HCT116 (cell line): ENCODE measurements around the gene AMHR2.

Experiments used
- CEBPB ChIP-seq: IDR thresholded peaks from 2 replicates; pipeline ENCODE4 v1.6.1; 2012; ENCODE audit warnings: low read depth
- POLR2A ChIP-seq: IDR thresholded peaks from 2 replicates; pipeline ENCODE4 v1.7.0; 2011; ENCODE audit warnings: borderline replicate concordance; ENCODE audit not compliant: insufficient read depth, insufficient read length; ENCODE audit errors: extremely low read depth
- ZNF274 ChIP-seq: fragments of 200-500 bp; sonication (Bioruptor generic); IDR thresholded peaks from 2 replicates; pipeline ENCODE4 v1.6.1; 2014; ENCODE audit warnings: mild to moderate bottlenecking, low read depth, low read length, inconsistent platforms
- TF ChIP-seq, protein P1 (sequence below), 3 experiments: fragments of 200-600 bp in 1 of 3; sonication (generic) in 1 of 3; IDR thresholded peaks in 2 of 3; conservative IDR thresholded peaks in 1 of 3; 2 replicates each; pipeline ENCODE4 v1.5.1; 2012 to 2017; ENCODE audit warnings: low read depth in 2 of 3, low read length in 2 of 3, antibody characterized with exemption in 1 of 3, borderline replicate concordance in 1 of 3, control low read depth in 1 of 3, mild to moderate bottlenecking in 1 of 3, mixed read lengths in 1 of 3, mixed run types in 1 of 3, moderate library complexity in 1 of 3; ENCODE audit not compliant: insufficient read depth in 1 of 3

- TF ChIP-seq, protein P1, sequence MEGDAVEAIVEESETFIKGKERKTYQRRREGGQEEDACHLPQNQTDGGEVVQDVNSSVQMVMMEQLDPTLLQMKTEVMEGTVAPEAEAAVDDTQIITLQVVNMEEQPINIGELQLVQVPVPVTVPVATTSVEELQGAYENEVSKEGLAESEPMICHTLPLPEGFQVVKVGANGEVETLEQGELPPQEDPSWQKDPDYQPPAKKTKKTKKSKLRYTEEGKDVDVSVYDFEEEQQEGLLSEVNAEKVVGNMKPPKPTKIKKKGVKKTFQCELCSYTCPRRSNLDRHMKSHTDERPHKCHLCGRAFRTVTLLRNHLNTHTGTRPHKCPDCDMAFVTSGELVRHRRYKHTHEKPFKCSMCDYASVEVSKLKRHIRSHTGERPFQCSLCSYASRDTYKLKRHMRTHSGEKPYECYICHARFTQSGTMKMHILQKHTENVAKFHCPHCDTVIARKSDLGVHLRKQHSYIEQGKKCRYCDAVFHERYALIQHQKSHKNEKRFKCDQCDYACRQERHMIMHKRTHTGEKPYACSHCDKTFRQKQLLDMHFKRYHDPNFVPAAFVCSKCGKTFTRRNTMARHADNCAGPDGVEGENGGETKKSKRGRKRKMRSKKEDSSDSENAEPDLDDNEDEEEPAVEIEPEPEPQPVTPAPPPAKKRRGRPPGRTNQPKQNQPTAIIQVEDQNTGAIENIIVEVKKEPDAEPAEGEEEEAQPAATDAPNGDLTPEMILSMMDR (IDR thresholded peaks at IDR 0.05 in 2 of 3, conservative IDR thresholded peaks at IDR 0.05 in 1 of 3; ENCODE audit: borderline replicate concordance in 1 of 3, insufficient read depth in 1 of 3, low read depth in 2 of 3, low read length in 2 of 3), result no peak
- no peak for TF ChIP-seq ZNF274
- no peak for TF ChIP-seq CEBPB
- TF ChIP-seq POLR2A, result no peak
Measured at GRCh38 chr12:53413485-53414204, 10.0 kb upstream of the AMHR2 start.
